Neural cell (in vitro differentiated cells): ENCODE measurements around the gene NHSL2. TPM values are rescaled to one million over a fixed set of nuclear protein-coding genes. Genes with fewer than 3 reads are reported as not detected.
A peak's percentile ranks its signal among the peaks of the same experiment; 100 is the strongest.

ENCODE experiments used
- H2AFZ ChIP-seq: fragments of 200-600, 300-800 bp; sonication (generic), shearing (Covaris generic); 2 replicates; pipeline ENCODE4 v1.6.0; 2014; ENCODE audit warnings: low read depth, mild to moderate bottlenecking, antibody characterized with exemption, low read length, moderate library complexity
- H3F3A ChIP-seq: fragments of 200-600 bp; shearing (Covaris generic); 2 replicates; pipeline ENCODE4 v1.6.1; 2016; ENCODE audit warnings: mild to moderate bottlenecking, moderate library complexity, mixed read lengths, antibody characterized with exemption, low read length; ENCODE audit not compliant: insufficient read depth, poor library complexity, severe bottlenecking
- H3K27ac ChIP-seq: fragments of 200-600, 300-800 bp; sonication (generic), shearing (Covaris generic); 2 replicates; pipeline ENCODE4 v1.5.1; 2014; ENCODE audit warnings: mild to moderate bottlenecking, low read length, moderate library complexity
- H3K27me3 ChIP-seq: fragments of 300-800, 200-600 bp; sonication (generic), shearing (Covaris generic); 2 replicates; pipeline ENCODE4 v1.6.0; 2014; ENCODE audit warnings: mild to moderate bottlenecking, low read depth, low read length, moderate library complexity; ENCODE audit not compliant: insufficient read depth
- H3K36me3 ChIP-seq: fragments of 300-800, 200-600 bp; sonication (generic), shearing (Covaris generic); 2 replicates; pipeline ENCODE4 v1.5.1; 2014; ENCODE audit warnings: mild to moderate bottlenecking, antibody characterized with exemption, low read length, moderate library complexity; ENCODE audit not compliant: insufficient read depth
- H3K4me2 ChIP-seq: fragments of 300-800, 200-600 bp; sonication (generic), shearing (Covaris generic); 2 replicates; pipeline ENCODE4 v1.6.0; 2014; ENCODE audit warnings: mild to moderate bottlenecking, low read length
- H3K4me3 ChIP-seq: fragments of 300-800, 200-600 bp; sonication (generic), shearing (Covaris generic); 2 replicates; pipeline ENCODE4 v1.5.1; 2014; ENCODE audit warnings: mild to moderate bottlenecking, low read length, moderate library complexity
- H3K79me2 ChIP-seq: fragments of 200-600 bp; shearing (Covaris generic); replicated peaks from 2 replicates; pipeline ENCODE4 v1.6.0; 2014; ENCODE audit warnings: mild to moderate bottlenecking, low read length, moderate library complexity; ENCODE audit not compliant: insufficient read depth
- H3K9ac ChIP-seq: fragments of 300-800, 200-600 bp; sonication (generic), shearing (Covaris generic); 2 replicates; pipeline ENCODE4 v1.6.1; 2016; ENCODE audit warnings: mild to moderate bottlenecking, low read length, mixed read lengths
- H3K9me2 ChIP-seq: fragments of 200-600 bp; shearing (Covaris generic); 2 replicates; pipeline ENCODE4 v1.6.1; 2016; ENCODE audit warnings: mild to moderate bottlenecking, low read length, mixed read lengths; ENCODE audit not compliant: insufficient read depth
- H3K9me3 ChIP-seq: fragments of 200-600, 300-800 bp; sonication (generic), shearing (Covaris generic); 2 replicates; pipeline ENCODE4 v1.6.1; 2016; ENCODE audit warnings: mild to moderate bottlenecking, mixed run types, low read length, moderate library complexity, mixed read lengths
- H4K20me1 ChIP-seq: fragments of 200-600 bp; shearing (Covaris generic); 2 replicates; pipeline ENCODE4 v1.6.1; 2016; ENCODE audit warnings: mild to moderate bottlenecking, mixed run types; ENCODE audit not compliant: insufficient read depth
- CTCF ChIP-seq: fragments of 450-650 bp; IDR thresholded peaks from 2 replicates; pipeline ENCODE4 v1.5.1; 2014; ENCODE audit warnings: antibody characterized with exemption, mild to moderate bottlenecking, moderate library complexity; ENCODE audit not compliant: poor library complexity, severe bottlenecking
- EP300 ChIP-seq: fragments of 450-650 bp; conservative IDR thresholded peaks from 2 replicates; pipeline ENCODE4 v1.6.1; 2014; ENCODE audit warnings: antibody characterized with exemption, mild to moderate bottlenecking, moderate library complexity; ENCODE audit not compliant: poor library complexity, severe bottlenecking
- EZH2 ChIP-seq: fragments of 200-600, 300-800 bp; shearing (Covaris generic), sonication (generic); IDR thresholded peaks from 2 replicates; pipeline ENCODE4 v1.6.1; 2014; ENCODE audit warnings: antibody characterized with exemption, low read length, borderline replicate concordance, mild to moderate bottlenecking; ENCODE audit not compliant: insufficient read depth, poor library complexity, severe bottlenecking
- MXI1 ChIP-seq: fragments of 450-650 bp; conservative IDR thresholded peaks from 2 replicates; pipeline ENCODE4 v1.6.1; 2014; ENCODE audit warnings: antibody characterized with exemption, mild to moderate bottlenecking; ENCODE audit not compliant: poor library complexity, severe bottlenecking
- POLR2AphosphoS5 ChIP-seq: IDR thresholded peaks from 2 replicates; pipeline ENCODE4 v1.6.1; 2012
- RAD21 ChIP-seq: fragments of 450-650 bp; conservative IDR thresholded peaks from 2 replicates; pipeline ENCODE4 v1.6.1; 2014; ENCODE audit warnings: antibody characterized with exemption, mild to moderate bottlenecking, moderate library complexity
- SMC3 ChIP-seq: fragments of 450-650 bp; conservative IDR thresholded peaks from 2 replicates; pipeline ENCODE4 v1.6.1; 2014; ENCODE audit warnings: antibody characterized with exemption, mild to moderate bottlenecking, moderate library complexity; ENCODE audit not compliant: poor library complexity
- TAF1 ChIP-seq: IDR thresholded peaks from 2 replicates; pipeline ENCODE4 v1.6.1; 2012; ENCODE audit warnings: low read depth
- polyA plus RNA-seq: library from polyadenylated mRNA; depleted of rRNA; stranded (reverse); fragments of >200 nt; gene quantifications from 2 replicates; pipeline ENCODE4 v1.2.3, GENCODE V29; 2014
- TF ChIP-seq, protein P1 (sequence below): IDR thresholded peaks from 2 replicates; pipeline ENCODE4 v1.6.1; 2012; ENCODE audit warnings: borderline replicate concordance

NHSL2 gene
- polyA plus RNA-seq, 1 donor from 2014 or later = 0.87 TPM

GRCh38 chrX:72128183-72128834, 217.7 kb downstream of the NHSL2 start:
- no peaks in the 10 kb centered on the region for H3K9me2 ChIP-seq
- no peak overlapping the region for H2AFZ ChIP-seq
- H3K4me3 ChIP-seq = peak overlapping the region; percentile 49
- H3K27ac ChIP-seq = no peak overlapping the region
- no peak overlapping the region for H3K4me2 ChIP-seq
- no peaks in the 10 kb centered on the region for H4K20me1 ChIP-seq
- no peak for TF ChIP-seq EZH2
- no peak for TF ChIP-seq TAF1
- TF ChIP-seq EP300 = no peak
- TF ChIP-seq SMC3 = no peak
- TF ChIP-seq CTCF = no peak
- TF ChIP-seq RAD21 = no peak
- no peak for TF ChIP-seq POLR2AphosphoS5
- TF ChIP-seq, protein P1, sequence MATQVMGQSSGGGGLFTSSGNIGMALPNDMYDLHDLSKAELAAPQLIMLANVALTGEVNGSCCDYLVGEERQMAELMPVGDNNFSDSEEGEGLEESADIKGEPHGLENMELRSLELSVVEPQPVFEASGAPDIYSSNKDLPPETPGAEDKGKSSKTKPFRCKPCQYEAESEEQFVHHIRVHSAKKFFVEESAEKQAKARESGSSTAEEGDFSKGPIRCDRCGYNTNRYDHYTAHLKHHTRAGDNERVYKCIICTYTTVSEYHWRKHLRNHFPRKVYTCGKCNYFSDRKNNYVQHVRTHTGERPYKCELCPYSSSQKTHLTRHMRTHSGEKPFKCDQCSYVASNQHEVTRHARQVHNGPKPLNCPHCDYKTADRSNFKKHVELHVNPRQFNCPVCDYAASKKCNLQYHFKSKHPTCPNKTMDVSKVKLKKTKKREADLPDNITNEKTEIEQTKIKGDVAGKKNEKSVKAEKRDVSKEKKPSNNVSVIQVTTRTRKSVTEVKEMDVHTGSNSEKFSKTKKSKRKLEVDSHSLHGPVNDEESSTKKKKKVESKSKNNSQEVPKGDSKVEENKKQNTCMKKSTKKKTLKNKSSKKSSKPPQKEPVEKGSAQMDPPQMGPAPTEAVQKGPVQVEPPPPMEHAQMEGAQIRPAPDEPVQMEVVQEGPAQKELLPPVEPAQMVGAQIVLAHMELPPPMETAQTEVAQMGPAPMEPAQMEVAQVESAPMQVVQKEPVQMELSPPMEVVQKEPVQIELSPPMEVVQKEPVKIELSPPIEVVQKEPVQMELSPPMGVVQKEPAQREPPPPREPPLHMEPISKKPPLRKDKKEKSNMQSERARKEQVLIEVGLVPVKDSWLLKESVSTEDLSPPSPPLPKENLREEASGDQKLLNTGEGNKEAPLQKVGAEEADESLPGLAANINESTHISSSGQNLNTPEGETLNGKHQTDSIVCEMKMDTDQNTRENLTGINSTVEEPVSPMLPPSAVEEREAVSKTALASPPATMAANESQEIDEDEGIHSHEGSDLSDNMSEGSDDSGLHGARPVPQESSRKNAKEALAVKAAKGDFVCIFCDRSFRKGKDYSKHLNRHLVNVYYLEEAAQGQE = no peak
- TF ChIP-seq MXI1 = no peak
- no peak overlapping the region for H3K9ac ChIP-seq
- H3K79me2 ChIP-seq = no peaks in the 10 kb centered on the region
- no peaks in the 10 kb centered on the region for H3F3A ChIP-seq
- no peaks in the 10 kb centered on the region for H3K9me3 ChIP-seq
- no peaks in the 10 kb centered on the region for H3K27me3 ChIP-seq
- H3K36me3 ChIP-seq = no peaks in the 10 kb centered on the region

DNA sequence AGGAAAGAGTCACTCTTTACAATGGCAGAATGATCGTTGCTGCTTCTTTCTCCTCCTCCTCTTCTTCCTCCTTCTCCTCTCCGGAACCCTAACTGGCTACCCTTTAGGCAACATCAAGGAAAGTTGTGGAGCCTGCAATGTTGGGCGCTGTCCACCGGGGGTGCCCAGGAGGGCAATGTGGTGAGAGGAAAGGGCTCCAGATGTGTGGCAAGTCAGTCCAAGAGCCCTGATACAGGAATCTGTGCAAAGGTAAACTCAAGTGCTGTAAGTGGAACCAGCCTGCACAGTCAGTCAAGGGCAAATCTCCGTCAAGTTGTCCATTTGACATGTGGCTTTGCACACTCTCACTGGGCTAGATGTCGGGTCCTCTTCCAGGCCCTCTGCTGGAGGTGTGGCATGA, 218.2 kb downstream of the NHSL2 start:
- Histone ChIP-seq H3K9ac (no peak overlapping the region), H3K79me2 (no peaks in the 10 kb centered on the region), H3K4me2 (no peak overlapping the region), H3K9me3 (no peaks in the 10 kb centered on the region), H4K20me1 (no peaks in the 10 kb centered on the region), H2AFZ (no peak overlapping the region), H3K36me3 (no peaks in the 10 kb centered on the region), H3K9me2 (no peaks in the 10 kb centered on the region), H3K4me3 (peak overlapping the region; percentile 49), H3K27me3 (no peaks in the 10 kb centered on the region), H3F3A (no peaks in the 10 kb centered on the region), H3K27ac (no peak overlapping the region)
- TF ChIP-seq POLR2AphosphoS5 = no peak
- TF ChIP-seq MXI1 = no peak
- no peak for TF ChIP-seq RAD21
- TF ChIP-seq CTCF = peak; percentile 10
- TF ChIP-seq EP300 = no peak
